SU-DHL-6 (cell line): ENCODE data around the gene HSF5.

Experiments
- H2AFZ ChIP-seq: fragments of 200-600 bp; sonication (generic); 2 replicates; pipeline ENCODE4 v1.6.1; 2014; ENCODE audit warnings: low read depth, mild to moderate bottlenecking, moderate library complexity, mixed read lengths, antibody characterized with exemption, low read length; ENCODE audit not compliant: severe bottlenecking
- H3F3A ChIP-seq: fragments of 200-600 bp; shearing (Covaris generic); 2 replicates; pipeline ENCODE4 v1.6.0; 2016; ENCODE audit warnings: antibody characterized with exemption, mild to moderate bottlenecking; ENCODE audit not compliant: insufficient read depth
- H3K27ac ChIP-seq: fragments of 200-600 bp; sonication (generic); 2 replicates; pipeline ENCODE4 v1.5.1; 2016; ENCODE audit warnings: low read depth, mild to moderate bottlenecking, low read length, moderate library complexity, mixed read lengths
- H3K27me3 ChIP-seq: fragments of 200-600 bp; sonication (generic), shearing (Covaris generic); 2 replicates; pipeline ENCODE4 v1.6.0; 2014; ENCODE audit warnings: mild to moderate bottlenecking, low read length
- H3K36me3 ChIP-seq: fragments of 200-600 bp; sonication (generic); 2 replicates; pipeline ENCODE4 v1.6.1; 2014; ENCODE audit warnings: mild to moderate bottlenecking, low read length, mixed read lengths
- H3K4me2 ChIP-seq: fragments of 300-600, 200-600 bp; shearing (Covaris generic), sonication (generic); 2 replicates; pipeline ENCODE4 v1.6.0; 2014; ENCODE audit warnings: low read length, low read depth, mild to moderate bottlenecking; ENCODE audit not compliant: poor library complexity, severe bottlenecking
- H3K4me3 ChIP-seq: fragments of 200-600 bp; sonication (generic); 2 replicates; pipeline ENCODE4 v1.5.1; 2014; ENCODE audit warnings: antibody characterized with exemption, low read length, mild to moderate bottlenecking, mixed read lengths; ENCODE audit not compliant: insufficient read depth, poor library complexity, severe bottlenecking
- H3K79me2 ChIP-seq: fragments of 200-600 bp; sonication (generic); 2 replicates; pipeline ENCODE4 v1.6.1; 2014; ENCODE audit warnings: mild to moderate bottlenecking, low read length, moderate library complexity; ENCODE audit not compliant: insufficient read depth
- H3K9ac ChIP-seq: fragments of 200-600 bp; sonication (generic); 2 replicates; pipeline ENCODE4 v1.7.0; 2014; ENCODE audit warnings: mild to moderate bottlenecking, low read length
- H3K9me2 ChIP-seq: fragments of 200-600 bp; sonication (generic); replicated peaks from 2 replicates; pipeline ENCODE4 v1.6.1; 2014; ENCODE audit warnings: low read length; ENCODE audit not compliant: insufficient read depth
- H3K9me3 ChIP-seq: fragments of 200-600 bp; sonication (generic); 2 replicates; pipeline ENCODE4 v1.6.1; 2014; ENCODE audit warnings: low read length, mixed read lengths; ENCODE audit not compliant: insufficient read depth
- H4K20me1 ChIP-seq: fragments of 200-600 bp; sonication (generic); 2 replicates; pipeline ENCODE4 v1.6.1; 2014; ENCODE audit warnings: low read depth, mild to moderate bottlenecking, antibody characterized with exemption, low read length, moderate library complexity, mixed read lengths
- EZH2phosphoT487 ChIP-seq: fragments of 200-600 bp; sonication (generic), shearing (Covaris generic); conservative IDR thresholded peaks from 2 replicates; pipeline ENCODE4 v1.6.1; 2018; ENCODE audit warnings: mild to moderate bottlenecking, antibody characterized with exemption, low read length, moderate library complexity, mixed read lengths
- TF ChIP-seq, protein P1 (sequence below): fragments of 200-600 bp; sonication (generic); IDR thresholded peaks from one replicate; pipeline ENCODE4 v1.5.1; 2017; ENCODE audit warnings: antibody characterized with exemption, mild to moderate bottlenecking, low read length, moderate library complexity; ENCODE audit not compliant: insufficient read depth, poor library complexity, severe bottlenecking

HSF5 gene

DNA sequence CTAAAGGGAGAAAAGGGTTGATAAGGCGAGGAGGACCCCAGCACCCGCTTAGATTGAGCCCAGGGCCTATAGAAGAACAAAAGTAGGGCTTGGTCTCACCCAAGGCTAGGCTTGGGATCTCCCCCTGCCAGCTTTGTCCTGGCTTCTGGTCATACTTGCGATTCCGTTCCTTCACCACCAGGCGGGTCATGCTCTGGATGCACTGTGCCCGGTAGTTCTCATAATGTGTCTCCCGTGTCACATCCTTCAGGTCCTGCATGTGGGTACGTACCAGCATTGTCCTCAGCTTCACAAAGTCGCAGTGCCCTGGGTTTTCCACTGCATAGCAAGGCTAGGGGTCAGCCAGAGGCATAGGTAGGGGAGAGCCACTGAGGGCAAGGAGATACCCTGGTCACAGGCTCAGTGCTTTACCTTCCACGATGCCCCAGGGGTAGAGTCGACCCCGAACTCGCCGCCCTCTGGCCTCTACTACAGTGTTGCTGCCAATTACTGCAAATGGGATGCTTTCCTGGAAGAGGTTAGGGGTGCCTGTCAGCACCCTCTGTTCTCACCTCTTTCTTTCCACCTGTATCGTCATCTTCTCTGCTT lies 32.7 kb upstream of the HSF5 start:
- TF ChIP-seq, protein P1, sequence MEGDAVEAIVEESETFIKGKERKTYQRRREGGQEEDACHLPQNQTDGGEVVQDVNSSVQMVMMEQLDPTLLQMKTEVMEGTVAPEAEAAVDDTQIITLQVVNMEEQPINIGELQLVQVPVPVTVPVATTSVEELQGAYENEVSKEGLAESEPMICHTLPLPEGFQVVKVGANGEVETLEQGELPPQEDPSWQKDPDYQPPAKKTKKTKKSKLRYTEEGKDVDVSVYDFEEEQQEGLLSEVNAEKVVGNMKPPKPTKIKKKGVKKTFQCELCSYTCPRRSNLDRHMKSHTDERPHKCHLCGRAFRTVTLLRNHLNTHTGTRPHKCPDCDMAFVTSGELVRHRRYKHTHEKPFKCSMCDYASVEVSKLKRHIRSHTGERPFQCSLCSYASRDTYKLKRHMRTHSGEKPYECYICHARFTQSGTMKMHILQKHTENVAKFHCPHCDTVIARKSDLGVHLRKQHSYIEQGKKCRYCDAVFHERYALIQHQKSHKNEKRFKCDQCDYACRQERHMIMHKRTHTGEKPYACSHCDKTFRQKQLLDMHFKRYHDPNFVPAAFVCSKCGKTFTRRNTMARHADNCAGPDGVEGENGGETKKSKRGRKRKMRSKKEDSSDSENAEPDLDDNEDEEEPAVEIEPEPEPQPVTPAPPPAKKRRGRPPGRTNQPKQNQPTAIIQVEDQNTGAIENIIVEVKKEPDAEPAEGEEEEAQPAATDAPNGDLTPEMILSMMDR = peak; percentile 23
- TF ChIP-seq EZH2phosphoT487 = no peak
- no peaks in the 10 kb centered on the region for H4K20me1 ChIP-seq
- H3K9me2 ChIP-seq = no peaks in the 10 kb centered on the region
- H3K9ac ChIP-seq = no peak overlapping the region
- no peaks in the 10 kb centered on the region for H3K9me3 ChIP-seq
- peaks cover 14% of the 10 kb centered on the region; the same call in 1 of the 2 replicates for H3F3A ChIP-seq
- 0 out of 2 replicates have a peak, but pooled peaks cover 4% of the 10 kb centered on the region for H3K79me2 ChIP-seq
- peak overlapping the region; percentile 17 for H2AFZ ChIP-seq
- H3K27ac ChIP-seq = no peak overlapping the region
- H3K4me3 ChIP-seq = no peak overlapping the region
- no peaks in the 10 kb centered on the region for H3K36me3 ChIP-seq
- H3K27me3 ChIP-seq = no peaks in the 10 kb centered on the region
- H3K4me2 ChIP-seq = no peak overlapping the region

DNA sequence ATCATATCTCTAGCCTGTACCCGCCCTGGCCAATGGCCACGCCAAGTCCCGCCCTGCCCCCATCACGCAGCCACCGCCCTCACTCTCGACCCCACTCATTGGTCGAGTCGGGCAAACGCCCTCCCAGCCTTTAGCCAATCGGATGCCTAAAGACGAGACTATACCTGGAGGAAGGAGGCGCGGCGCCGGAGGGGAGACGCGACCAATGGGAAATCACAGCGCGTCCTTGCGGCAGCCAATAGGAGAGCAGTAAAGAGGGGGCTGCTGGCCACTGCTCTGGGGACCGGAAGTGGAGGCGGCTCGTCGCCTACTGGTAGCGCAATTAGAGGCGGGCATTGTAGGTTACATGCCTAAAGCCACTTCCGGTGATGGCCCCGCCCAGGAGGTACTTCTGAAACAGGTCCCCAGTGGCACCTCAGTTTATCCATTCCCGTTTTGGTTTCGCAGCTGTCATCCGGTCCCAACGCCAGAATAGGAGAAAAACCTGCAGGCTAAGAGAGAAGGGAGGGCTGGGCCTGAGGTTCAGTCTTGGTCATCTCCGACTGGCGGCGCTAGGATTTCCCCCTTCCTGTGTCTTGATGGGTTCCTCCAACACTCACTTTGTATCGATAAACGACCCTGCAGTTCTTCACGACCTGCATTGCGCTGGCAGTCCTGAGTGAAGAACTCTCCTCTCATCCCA lies 29.9 kb upstream of the HSF5 start:
- Histone ChIP-seq H2AFZ (peak overlapping the region; percentile 95), H3K9ac (peak overlapping the region; percentile 81), H3K4me2 (peak overlapping the region; percentile 73), H3K27me3 (no peaks in the 10 kb centered on the region), H3K79me2 (peaks cover 12% of the 10 kb centered on the region; the same call in 1 of the 2 replicates), H3F3A (peaks cover 26% of the 10 kb centered on the region), H3K9me3 (no peaks in the 10 kb centered on the region), H3K9me2 (no peaks in the 10 kb centered on the region), H3K36me3 (no peaks in the 10 kb centered on the region), H4K20me1 (no peaks in the 10 kb centered on the region), H3K27ac (peak overlapping the region; percentile 74), H3K4me3 (peak overlapping the region; percentile 84)
- TF ChIP-seq, protein P1 = no peak
- TF ChIP-seq EZH2phosphoT487 = no peak

DNA sequence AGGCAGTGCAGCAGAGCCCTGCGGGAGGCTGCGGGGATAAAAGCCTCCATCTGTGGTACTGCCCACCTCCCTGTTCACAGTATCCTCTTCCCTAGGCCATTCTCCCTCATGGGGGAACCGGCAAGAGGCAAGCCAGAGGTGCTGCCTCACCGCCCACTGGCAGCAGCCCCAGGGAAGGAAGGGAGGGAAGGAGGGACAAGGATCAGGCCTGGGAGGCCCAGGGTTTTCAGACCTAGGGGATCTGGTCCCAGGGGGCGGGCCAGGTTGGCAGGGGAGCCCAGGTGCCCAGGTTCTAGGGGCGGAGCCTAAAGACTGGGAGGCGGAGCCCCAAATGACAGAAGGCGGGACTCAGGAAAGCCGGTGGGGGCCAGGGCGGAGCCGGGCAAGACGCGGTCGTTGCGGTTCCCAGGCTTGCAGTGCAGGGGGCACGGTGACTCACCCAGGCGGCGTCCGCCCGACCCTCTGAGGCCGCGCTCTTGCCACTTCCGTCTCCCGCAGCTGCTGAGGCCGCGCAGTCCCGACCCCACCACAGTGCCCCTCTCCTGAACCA lies 29.2 kb upstream of the HSF5 start:
- H3F3A ChIP-seq = peaks cover 26% of the 10 kb centered on the region
- no peaks in the 10 kb centered on the region for H3K27me3 ChIP-seq
- H3K4me2 ChIP-seq = peak overlapping the region; percentile 73
- peak overlapping the region; percentile 26 for H2AFZ ChIP-seq
- H3K79me2 ChIP-seq = peaks cover 12% of the 10 kb centered on the region; the same call in 1 of the 2 replicates
- H3K36me3 ChIP-seq = no peaks in the 10 kb centered on the region
- no peaks in the 10 kb centered on the region for H4K20me1 ChIP-seq
- peak overlapping the region; percentile 63 for H3K27ac ChIP-seq
- H3K9me3 ChIP-seq = no peaks in the 10 kb centered on the region
- TF ChIP-seq, protein P1 = no peak
- TF ChIP-seq EZH2phosphoT487 = no peak
- peak overlapping the region; percentile 81 for H3K9ac ChIP-seq
- peak overlapping the region; percentile 84 for H3K4me3 ChIP-seq
- H3K9me2 ChIP-seq = no peaks in the 10 kb centered on the region
